Activated naive CD4-positive, alpha-beta T cell treated with anti-CD3 and anti-CD28 coated beads, Interleukin-2, amount 50 U/mL, for 24 hours (primary cell): Measurements from ENCODE around the gene CPN1.
"Not testable (repeated sequence)": the region's sequence is repeated elsewhere in the genome, so short reads cannot be mapped to it uniquely, and the experiment has no call there.

Source experiments
- H3K27ac Mint-ChIP-seq: one replicate; pipeline ENCODE4 v1.8.0; 2021; ENCODE audit warnings: mild to moderate bottlenecking, mixed read lengths
- H3K27me3 Mint-ChIP-seq: one replicate; pipeline ENCODE4 v1.8.0; 2021; ENCODE audit warnings: mixed read lengths
- H3K36me3 Mint-ChIP-seq: one replicate; pipeline ENCODE4 v1.8.0; 2021; ENCODE audit warnings: mixed read lengths
- H3K4me1 Mint-ChIP-seq: one replicate; pipeline ENCODE4 v1.8.0; 2021; ENCODE audit warnings: mixed read lengths
- H3K4me3 Mint-ChIP-seq: one replicate; pipeline ENCODE4 v1.8.0; 2021; ENCODE audit warnings: mild to moderate bottlenecking, mixed read lengths
- H3K9me3 Mint-ChIP-seq: one replicate; pipeline ENCODE4 v1.8.0; 2021; ENCODE audit warnings: mixed read lengths

The CPN1 gene

GRCh38 chr10:100101192-100102076 is 19.8 kb upstream of the CPN1 start:
- Mint-ChIP-seq H3K9me3 (peaks cover 14% of the 10 kb centered on the region), H3K36me3 (peaks cover 1% of the 10 kb centered on the region), H3K27ac (no peak overlapping the region), H3K4me1 (no peaks in the 10 kb centered on the region), H3K4me3 (no peak overlapping the region), H3K27me3 (peaks cover 26% of the 10 kb centered on the region)

- Mint-ChIP-seq H3K4me1 (no peaks in the 10 kb centered on the region), H3K4me3 (no peak overlapping the region), H3K9me3 (peaks cover 14% of the 10 kb centered on the region), H3K36me3 (peaks cover 1% of the 10 kb centered on the region), H3K27me3 (peaks cover 26% of the 10 kb centered on the region), H3K27ac (no peak overlapping the region)
Observed at GRCh38 chr10:100100651-100101184, 19.0 kb upstream of the CPN1 start.

- no peaks in the 10 kb centered on the region for H3K4me1 Mint-ChIP-seq
- H3K36me3 Mint-ChIP-seq = no peaks in the 10 kb centered on the region
- peaks cover 6% of the 10 kb centered on the region for H3K27me3 Mint-ChIP-seq
- no peak overlapping the region for H3K4me3 Mint-ChIP-seq
- H3K9me3 Mint-ChIP-seq = no peaks in the 10 kb centered on the region
- no peak overlapping the region for H3K27ac Mint-ChIP-seq
Observed at GRCh38 chr10:100089241-100089640, 7.6 kb upstream of the CPN1 start.

GRCh38 chr10:100086708-100087107 is 5.0 kb upstream of the CPN1 start:
- H3K27ac Mint-ChIP-seq, H3K4me1 Mint-ChIP-seq, H3K9me3 Mint-ChIP-seq, H3K36me3 Mint-ChIP-seq, H3K4me3 Mint-ChIP-seq: not testable (repeated sequence)
- H3K27me3 Mint-ChIP-seq = peaks cover 12% of the 10 kb centered on the region

- no peak overlapping the region for H3K4me3 Mint-ChIP-seq
- no peaks in the 10 kb centered on the region for H3K36me3 Mint-ChIP-seq
- H3K27ac Mint-ChIP-seq = no peak overlapping the region
- peaks cover 15% of the 10 kb centered on the region for H3K27me3 Mint-ChIP-seq
- no peaks in the 10 kb centered on the region for H3K4me1 Mint-ChIP-seq
- no peaks in the 10 kb centered on the region for H3K9me3 Mint-ChIP-seq
Observed at GRCh38 chr10:100085596-100085995, 3.9 kb upstream of the CPN1 start.

- H3K9me3 Mint-ChIP-seq = no peaks in the 10 kb centered on the region
- peaks cover 11% of the 10 kb centered on the region for H3K27me3 Mint-ChIP-seq
- H3K27ac Mint-ChIP-seq = no peak overlapping the region
- H3K36me3 Mint-ChIP-seq = no peaks in the 10 kb centered on the region
- H3K4me1 Mint-ChIP-seq = no peaks in the 10 kb centered on the region
- H3K4me3 Mint-ChIP-seq = no peak overlapping the region
Observed at GRCh38 chr10:100083623-100084022, 2.0 kb upstream of the CPN1 start.

GRCh38 chr10:100082276-100082675 is 607 bp upstream of the CPN1 start:
- not testable (repeated sequence) for H3K27ac Mint-ChIP-seq, H3K36me3 Mint-ChIP-seq, H3K4me3 Mint-ChIP-seq, H3K4me1 Mint-ChIP-seq, H3K9me3 Mint-ChIP-seq
- H3K27me3 Mint-ChIP-seq = peaks cover 11% of the 10 kb centered on the region

- no peak overlapping the region for H3K27ac Mint-ChIP-seq
- H3K9me3 Mint-ChIP-seq = no peaks in the 10 kb centered on the region
- peaks cover 4% of the 10 kb centered on the region for H3K27me3 Mint-ChIP-seq
- no peaks in the 10 kb centered on the region for H3K4me1 Mint-ChIP-seq
- H3K36me3 Mint-ChIP-seq = no peaks in the 10 kb centered on the region
- no peak overlapping the region for H3K4me3 Mint-ChIP-seq
Observed at GRCh38 chr10:100076750-100077149, 4.9 kb downstream of the CPN1 start.

GRCh38 chr10:100075426-100076220 is 6.0 kb downstream of the CPN1 start:
- H3K36me3 Mint-ChIP-seq = no peaks in the 10 kb centered on the region
- peaks cover 1% of the 10 kb centered on the region for H3K27me3 Mint-ChIP-seq
- H3K4me3 Mint-ChIP-seq = no peak overlapping the region
- no peaks in the 10 kb centered on the region for H3K9me3 Mint-ChIP-seq
- H3K27ac Mint-ChIP-seq = no peak overlapping the region
- H3K4me1 Mint-ChIP-seq = no peaks in the 10 kb centered on the region

GRCh38 chr10:100072514-100072913 is 9.2 kb downstream of the CPN1 start:
- Mint-ChIP-seq H3K36me3 (no peaks in the 10 kb centered on the region), H3K27ac (no peak overlapping the region), H3K27me3 (peaks cover 2% of the 10 kb centered on the region), H3K4me3 (no peak overlapping the region), H3K9me3 (no peaks in the 10 kb centered on the region), H3K4me1 (no peaks in the 10 kb centered on the region)

- Mint-ChIP-seq H3K4me1 (no peaks in the 10 kb centered on the region), H3K9me3 (no peaks in the 10 kb centered on the region), H3K4me3 (no peak overlapping the region), H3K27ac (no peak overlapping the region), H3K36me3 (no peaks in the 10 kb centered on the region), H3K27me3 (peaks cover 2% of the 10 kb centered on the region)
Observed at GRCh38 chr10:100071529-100071928, 10.1 kb downstream of the CPN1 start.

GRCh38 chr10:100067466-100067865 is 14.2 kb downstream of the CPN1 start:
- H3K27ac Mint-ChIP-seq = no peak overlapping the region
- H3K4me3 Mint-ChIP-seq = no peak overlapping the region
- H3K4me1 Mint-ChIP-seq = no peaks in the 10 kb centered on the region
- peaks cover 7% of the 10 kb centered on the region for H3K27me3 Mint-ChIP-seq
- H3K9me3 Mint-ChIP-seq = no peaks in the 10 kb centered on the region
- no peaks in the 10 kb centered on the region for H3K36me3 Mint-ChIP-seq

- H3K4me3 Mint-ChIP-seq = no peak overlapping the region
- no peak overlapping the region for H3K27ac Mint-ChIP-seq
- no peaks in the 10 kb centered on the region for H3K9me3 Mint-ChIP-seq
Observed at GRCh38 chr10:100065084-100065660, 16.5 kb downstream of the CPN1 start.

GRCh38 chr10:100061401-100061800 is 20.3 kb downstream of the CPN1 start:
- H3K4me1 Mint-ChIP-seq = no peaks in the 10 kb centered on the region
- no peak overlapping the region for H3K4me3 Mint-ChIP-seq
- H3K9me3 Mint-ChIP-seq = no peaks in the 10 kb centered on the region
- peaks cover 10% of the 10 kb centered on the region for H3K27me3 Mint-ChIP-seq
- H3K36me3 Mint-ChIP-seq = no peaks in the 10 kb centered on the region
- no peak overlapping the region for H3K27ac Mint-ChIP-seq

More at GRCh38 chr10:100065084-100065660, 16.5 kb downstream of the CPN1 start:
- H3K36me3 Mint-ChIP-seq = no peaks in the 10 kb centered on the region
- no peaks in the 10 kb centered on the region for H3K4me1 Mint-ChIP-seq
- peaks cover 7% of the 10 kb centered on the region for H3K27me3 Mint-ChIP-seq

- Mint-ChIP-seq H3K27me3 (peaks cover 6% of the 10 kb centered on the region), H3K36me3 (no peaks in the 10 kb centered on the region), H3K27ac (no peak overlapping the region), H3K4me1 (no peaks in the 10 kb centered on the region), H3K9me3 (no peaks in the 10 kb centered on the region), H3K4me3 (no peak overlapping the region)
Observed at GRCh38 chr10:100057948-100058347, 23.7 kb downstream of the CPN1 start.
